Measurements from ENCODE around the gene AGAP5.
"Not testable (repeated sequence)": the region's sequence is repeated elsewhere in the genome, so short reads cannot be mapped to it uniquely, and the experiment has no call there.

GRCh38 chr10:73708122-73708521 is 10.2 kb upstream of the AGAP5 start:
- TF ChIP-seq CTCF (IDR thresholded peaks at IDR 0.05; ENCODE audit: low read depth, low read length, poor library complexity, severe bottlenecking); EZH2phosphoT487 (IDR thresholded peaks at IDR 0.05; ENCODE audit: borderline replicate concordance, low read length): not testable (repeated sequence)

Measured in DOHH2 (cell line).